ENCODE measurements around the gene TRPM4.

GRCh38 chr19:49136771-49137171, 20.8 kb upstream of the TRPM4 start:
- TF ChIP-seq, protein P1, sequence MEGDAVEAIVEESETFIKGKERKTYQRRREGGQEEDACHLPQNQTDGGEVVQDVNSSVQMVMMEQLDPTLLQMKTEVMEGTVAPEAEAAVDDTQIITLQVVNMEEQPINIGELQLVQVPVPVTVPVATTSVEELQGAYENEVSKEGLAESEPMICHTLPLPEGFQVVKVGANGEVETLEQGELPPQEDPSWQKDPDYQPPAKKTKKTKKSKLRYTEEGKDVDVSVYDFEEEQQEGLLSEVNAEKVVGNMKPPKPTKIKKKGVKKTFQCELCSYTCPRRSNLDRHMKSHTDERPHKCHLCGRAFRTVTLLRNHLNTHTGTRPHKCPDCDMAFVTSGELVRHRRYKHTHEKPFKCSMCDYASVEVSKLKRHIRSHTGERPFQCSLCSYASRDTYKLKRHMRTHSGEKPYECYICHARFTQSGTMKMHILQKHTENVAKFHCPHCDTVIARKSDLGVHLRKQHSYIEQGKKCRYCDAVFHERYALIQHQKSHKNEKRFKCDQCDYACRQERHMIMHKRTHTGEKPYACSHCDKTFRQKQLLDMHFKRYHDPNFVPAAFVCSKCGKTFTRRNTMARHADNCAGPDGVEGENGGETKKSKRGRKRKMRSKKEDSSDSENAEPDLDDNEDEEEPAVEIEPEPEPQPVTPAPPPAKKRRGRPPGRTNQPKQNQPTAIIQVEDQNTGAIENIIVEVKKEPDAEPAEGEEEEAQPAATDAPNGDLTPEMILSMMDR (IDR thresholded peaks at IDR 0.05), result no peak
- no peak for TF ChIP-seq POLR2A (IDR thresholded peaks at IDR 0.05)
